ENCODE results near the gene B3GNT5.

DNA sequence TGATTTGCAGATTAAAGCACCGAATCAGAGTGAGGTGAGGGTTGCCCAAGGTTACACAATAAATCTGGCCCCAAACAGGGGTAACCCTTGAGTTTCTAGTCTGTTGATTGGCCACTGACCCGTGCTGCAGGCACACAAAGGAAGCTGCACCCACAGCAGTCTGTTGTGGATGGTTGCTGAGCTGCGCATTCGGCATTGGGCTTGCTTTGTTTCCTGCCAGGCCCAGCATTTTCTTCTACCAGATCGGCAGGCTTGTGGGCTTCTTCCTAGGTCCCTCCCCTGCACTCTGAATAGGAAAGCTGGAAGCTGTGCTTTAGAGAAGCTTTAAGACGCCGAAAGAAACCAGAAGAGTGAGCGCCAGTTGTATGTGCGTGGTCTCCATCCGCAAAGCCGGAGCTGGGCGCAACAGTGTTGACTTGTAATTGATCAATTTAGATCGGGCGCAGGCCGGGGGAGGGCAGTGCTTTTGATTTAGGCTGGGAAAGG is 12.1 kb downstream of the B3GNT5 start:
- TF ChIP-seq, protein P1, sequence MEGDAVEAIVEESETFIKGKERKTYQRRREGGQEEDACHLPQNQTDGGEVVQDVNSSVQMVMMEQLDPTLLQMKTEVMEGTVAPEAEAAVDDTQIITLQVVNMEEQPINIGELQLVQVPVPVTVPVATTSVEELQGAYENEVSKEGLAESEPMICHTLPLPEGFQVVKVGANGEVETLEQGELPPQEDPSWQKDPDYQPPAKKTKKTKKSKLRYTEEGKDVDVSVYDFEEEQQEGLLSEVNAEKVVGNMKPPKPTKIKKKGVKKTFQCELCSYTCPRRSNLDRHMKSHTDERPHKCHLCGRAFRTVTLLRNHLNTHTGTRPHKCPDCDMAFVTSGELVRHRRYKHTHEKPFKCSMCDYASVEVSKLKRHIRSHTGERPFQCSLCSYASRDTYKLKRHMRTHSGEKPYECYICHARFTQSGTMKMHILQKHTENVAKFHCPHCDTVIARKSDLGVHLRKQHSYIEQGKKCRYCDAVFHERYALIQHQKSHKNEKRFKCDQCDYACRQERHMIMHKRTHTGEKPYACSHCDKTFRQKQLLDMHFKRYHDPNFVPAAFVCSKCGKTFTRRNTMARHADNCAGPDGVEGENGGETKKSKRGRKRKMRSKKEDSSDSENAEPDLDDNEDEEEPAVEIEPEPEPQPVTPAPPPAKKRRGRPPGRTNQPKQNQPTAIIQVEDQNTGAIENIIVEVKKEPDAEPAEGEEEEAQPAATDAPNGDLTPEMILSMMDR (IDR thresholded peaks at IDR 0.05): no peak
- TF ChIP-seq POLR2A (IDR thresholded peaks at IDR 0.05): no peak

Data from adrenal gland (tissue), 5 donors.